ENCODE results near the gene SSR2.

DNA sequence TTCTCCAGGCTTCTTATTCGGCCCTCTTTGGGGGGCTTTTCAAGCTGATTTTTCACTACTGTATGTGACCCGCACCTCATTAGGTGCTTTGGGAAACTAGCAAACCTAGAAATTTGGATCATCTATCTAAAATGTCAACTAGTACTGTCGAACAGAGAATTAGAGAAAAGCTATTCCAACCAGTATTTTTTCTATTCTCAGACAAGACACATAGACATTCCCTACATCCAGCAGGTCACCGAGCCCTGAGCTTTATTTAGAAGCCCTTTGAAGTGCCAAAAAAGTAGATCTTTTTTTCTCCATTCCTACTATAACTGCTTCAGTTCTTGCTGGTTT, 310 bp upstream of the SSR2 start:
- TF ChIP-seq POLR2AphosphoS5 (IDR thresholded peaks at IDR 0.05): no peak
- TF ChIP-seq EP300 (IDR thresholded peaks at IDR 0.05; ENCODE audit: low read depth): no peak
- no peak for TF ChIP-seq POLR2A (IDR thresholded peaks at IDR 0.05)

Data from transverse colon (tissue), 3 donors.